ENCODE measurements around the gene HDGF. TPM values are rescaled to one million over a fixed set of nuclear protein-coding genes. Genes with fewer than 3 reads are reported as not detected.
A peak's percentile ranks its signal among the peaks of the same experiment; 100 is the strongest.

Gene HDGF
- total and polyA plus RNA-seq, 9 of the 15 experiments (the other 6 are each of a cell fraction or from before 2014, with no cell fraction given) = 38.8 to 601 (median 400) TPM

GRCh38 chr1:156766298-156767100 is 15.0 kb upstream of the HDGF start:
- H3K27ac ChIP-seq (ENCODE audit: extremely low read depth, low read depth, low read length) = peak overlapping the region; percentile 70
- no peak for DNase-seq (ENCODE audit: extremely low read depth in 1 of 4, low spot score in 3 of 4)
- FAIRE-seq = no peak
- ChIA-PET CTCF (ENCODE audit: low intra/inter-chr PET ratio) (interaction anchor here (1.0 kb wide), 1 partner anchor 37 kb away, joined by 3 read pairs; no protein-coding TSS in a partner anchor), POLR2A (interaction anchor here (0.5 to 3.2 kb wide), 18 partner anchors 10 to 104 kb away, joined by 3 to 27 read pairs (median 4); partner anchors contain the start of genes HDGF, ISG20L2, METTL25B and MRPL24)
- peak overlapping the region; percentile 89 for H2AFZ ChIP-seq (ENCODE audit: low read depth, low read length)
- no peaks in the 10 kb centered on the region for H3K9me3 ChIP-seq (replicated peaks; ENCODE audit: control insufficient read depth, insufficient read depth, low read depth, low read length)
- peak overlapping the region; percentile 98 for H3K4me2 ChIP-seq (ENCODE audit: insufficient read depth, low read length)
- TSS peak; percentile 91 for BruUV-seq (replicated peaks)
- H3K79me2 ChIP-seq (ENCODE audit: control insufficient read depth, insufficient read depth, low read length) = peaks cover 55% of the 10 kb centered on the region
- in situ Hi-C loops (cut with MboI) (loop anchor here (5.0 kb wide), 1 partner anchor 39 kb away; the partner anchor contains the start of genes ISG20L2 and METTL25B), intact Hi-C loops (cut with micrococcal nuclease) (loop anchor here (1.0 to 2.0 kb wide), 3 partner anchors 16 to 40 kb away; partner anchors contain the start of genes HDGF and MRPL24)
- ATAC-seq = no peak; the same call in 2 of the 3 replicates
- H3K4me3 ChIP-seq = peak overlapping the region; percentile 46
- H3K36me3 ChIP-seq (ENCODE audit: control insufficient read depth, insufficient read depth, low read length) = peaks cover 18% of the 10 kb centered on the region
- 11% methylated on average over 14 of the region's 14 CpGs for WGBS (ENCODE audit: insufficient coverage, low coverage, missing lambda C conversion rate)
- no peaks in the 10 kb centered on the region for H3K9me1 ChIP-seq (ENCODE audit: control insufficient read depth, insufficient read depth, low read length)
- H3K4me1 ChIP-seq (replicated peaks in 1 of 2; ENCODE audit: control insufficient read depth in 2 of 2, insufficient read depth in 2 of 2, low read length in 2 of 2) = peaks cover 17 to 18% of the 10 kb centered on the region in 2 experiments; a peak in 3 of 5 replicates
- peak overlapping the region; percentile 86 to 91 for H3K9ac ChIP-seq (ENCODE audit: insufficient read depth in 1 of 2, low read depth in 2 of 2, low read length in 2 of 2)
- no peaks in the 10 kb centered on the region for H4K20me1 ChIP-seq (replicated peaks; ENCODE audit: control insufficient read depth, insufficient read depth, low read length)
- H3K27me3 ChIP-seq (ENCODE audit: control insufficient read depth in 2 of 2, insufficient read depth in 2 of 2, low read length in 2 of 2) = no peaks in the 10 kb centered on the region
- no peak for TF ChIP-seq RFX7 (CRISPR knock-in tag; IDR thresholded peaks at IDR 0.05)
- TF ChIP-seq RNF2 (IDR thresholded peaks at IDR 0.05) = no peak
- TF ChIP-seq FOXK2 (conservative IDR thresholded peaks at IDR 0.05 in 1 of 2, IDR thresholded peaks at IDR 0.05 in 1 of 2; ENCODE audit: low read depth in 2 of 2) = peak in 1 of 2 experiments; percentile 66; a peak in 3 of 4 replicates
- no peak; the same call in 1 of the 2 replicates for TF ChIP-seq SMARCA4 (IDR thresholded peaks at IDR 0.05)
- TF ChIP-seq E2F4 (CRISPR knock-in tag; IDR thresholded peaks at IDR 0.05; ENCODE audit: low read depth) = no peak
- no peak for TF ChIP-seq ZNF584 (CRISPR knock-in tag; IDR thresholded peaks at IDR 0.05; ENCODE audit: low read depth)
- TF ChIP-seq NBN (IDR thresholded peaks at IDR 0.05; ENCODE audit: low read depth) = 0 out of 2 replicates have a peak, but pooled peaks have one; percentile 11
- TF ChIP-seq, protein P1, sequence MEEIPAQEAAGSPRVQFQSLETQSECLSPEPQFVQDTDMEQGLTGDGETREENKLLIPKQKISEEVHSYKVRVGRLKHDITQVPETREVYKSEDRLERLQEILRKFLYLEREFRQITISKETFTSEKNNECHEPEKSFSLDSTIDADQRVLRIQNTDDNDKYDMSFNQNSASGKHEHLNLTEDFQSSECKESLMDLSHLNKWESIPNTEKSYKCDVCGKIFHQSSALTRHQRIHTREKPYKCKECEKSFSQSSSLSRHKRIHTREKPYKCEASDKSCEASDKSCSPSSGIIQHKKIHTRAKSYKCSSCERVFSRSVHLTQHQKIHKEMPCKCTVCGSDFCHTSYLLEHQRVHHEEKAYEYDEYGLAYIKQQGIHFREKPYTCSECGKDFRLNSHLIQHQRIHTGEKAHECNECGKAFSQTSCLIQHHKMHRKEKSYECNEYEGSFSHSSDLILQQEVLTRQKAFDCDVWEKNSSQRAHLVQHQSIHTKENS (CRISPR knock-in tag; IDR thresholded peaks at IDR 0.05) = no peak
- TF ChIP-seq ZKSCAN3 (CRISPR knock-in tag; IDR thresholded peaks at IDR 0.05) = no peak
- no peak for TF ChIP-seq JUN (IDR thresholded peaks at IDR 0.05; ENCODE audit: borderline replicate concordance, low read depth, low read length)
- 0 out of 2 replicates have a peak, but pooled peaks have one; percentile 48 for TF ChIP-seq JUN (CRISPR knock-in tag; IDR thresholded peaks at IDR 0.05; ENCODE audit: borderline replicate concordance)
- TF ChIP-seq RREB1 (CRISPR knock-in tag; IDR thresholded peaks at IDR 0.05) = 0 out of 2 replicates have a peak, but pooled peaks have one; percentile 8

Measured in K562 (cell line).